Neural cell (in vitro differentiated cells): ENCODE data around the gene IFI27.

Experiments used
- EZH2 ChIP-seq: fragments of 200-600, 300-800 bp; shearing (Covaris generic), sonication (generic); IDR thresholded peaks from 2 replicates; pipeline ENCODE4 v1.6.1; 2014; ENCODE audit warnings: antibody characterized with exemption, low read length, borderline replicate concordance, mild to moderate bottlenecking; ENCODE audit not compliant: insufficient read depth, poor library complexity, severe bottlenecking
- MXI1 ChIP-seq: fragments of 450-650 bp; conservative IDR thresholded peaks from 2 replicates; pipeline ENCODE4 v1.6.1; 2014; ENCODE audit warnings: antibody characterized with exemption, mild to moderate bottlenecking; ENCODE audit not compliant: poor library complexity, severe bottlenecking
- TAF1 ChIP-seq: IDR thresholded peaks from 2 replicates; pipeline ENCODE4 v1.6.1; 2012; ENCODE audit warnings: low read depth
- TF ChIP-seq, protein P1 (sequence below): fragments of 450-650 bp; IDR thresholded peaks from 2 replicates; pipeline ENCODE4 v1.5.1; 2014; ENCODE audit warnings: antibody characterized with exemption, mild to moderate bottlenecking, moderate library complexity; ENCODE audit not compliant: poor library complexity, severe bottlenecking

DNA sequence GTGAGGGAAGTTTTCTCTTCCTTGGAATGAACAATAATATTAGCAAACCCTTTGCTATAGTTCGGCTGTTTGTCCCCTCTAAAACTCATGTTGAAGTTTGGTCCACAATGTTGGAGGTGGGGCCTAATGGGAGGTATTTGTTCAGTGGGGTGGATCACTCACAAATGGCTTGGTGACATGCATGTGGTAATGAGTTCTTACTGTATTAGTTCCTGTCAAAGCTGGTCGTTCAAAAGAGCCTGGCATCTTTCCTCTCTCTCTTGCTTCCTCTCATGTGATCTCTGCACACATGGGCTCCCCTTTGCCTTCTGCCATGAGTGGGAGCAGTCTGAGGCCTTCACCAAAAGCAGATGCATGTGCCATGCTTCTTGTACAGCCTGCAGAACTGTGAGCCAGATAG, 50.5 kb downstream of the IFI27 start:
- no peak for TF ChIP-seq TAF1
- TF ChIP-seq, protein P1, sequence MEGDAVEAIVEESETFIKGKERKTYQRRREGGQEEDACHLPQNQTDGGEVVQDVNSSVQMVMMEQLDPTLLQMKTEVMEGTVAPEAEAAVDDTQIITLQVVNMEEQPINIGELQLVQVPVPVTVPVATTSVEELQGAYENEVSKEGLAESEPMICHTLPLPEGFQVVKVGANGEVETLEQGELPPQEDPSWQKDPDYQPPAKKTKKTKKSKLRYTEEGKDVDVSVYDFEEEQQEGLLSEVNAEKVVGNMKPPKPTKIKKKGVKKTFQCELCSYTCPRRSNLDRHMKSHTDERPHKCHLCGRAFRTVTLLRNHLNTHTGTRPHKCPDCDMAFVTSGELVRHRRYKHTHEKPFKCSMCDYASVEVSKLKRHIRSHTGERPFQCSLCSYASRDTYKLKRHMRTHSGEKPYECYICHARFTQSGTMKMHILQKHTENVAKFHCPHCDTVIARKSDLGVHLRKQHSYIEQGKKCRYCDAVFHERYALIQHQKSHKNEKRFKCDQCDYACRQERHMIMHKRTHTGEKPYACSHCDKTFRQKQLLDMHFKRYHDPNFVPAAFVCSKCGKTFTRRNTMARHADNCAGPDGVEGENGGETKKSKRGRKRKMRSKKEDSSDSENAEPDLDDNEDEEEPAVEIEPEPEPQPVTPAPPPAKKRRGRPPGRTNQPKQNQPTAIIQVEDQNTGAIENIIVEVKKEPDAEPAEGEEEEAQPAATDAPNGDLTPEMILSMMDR, result no peak
- TF ChIP-seq EZH2, result no peak
- no peak for TF ChIP-seq MXI1
